OCI-LY1 (cell line): ENCODE data around the gene JPH3.

Experiments
- EZH2 ChIP-seq: fragments of 200-600 bp; sonication (generic), shearing (Covaris generic); IDR thresholded peaks from 2 replicates; pipeline ENCODE4 v1.8.0; 2017; ENCODE audit warnings: borderline replicate concordance, mixed run types, mild to moderate bottlenecking, antibody characterized with exemption, low read length, moderate library complexity, mixed read lengths
- TF ChIP-seq, protein P1 (sequence below): fragments of 200-600 bp; sonication (generic), shearing (Covaris generic); IDR thresholded peaks from 2 replicates; pipeline ENCODE4 v1.5.1; 2017; ENCODE audit warnings: mild to moderate bottlenecking, antibody characterized with exemption, low read length, moderate library complexity, mixed read lengths

DNA sequence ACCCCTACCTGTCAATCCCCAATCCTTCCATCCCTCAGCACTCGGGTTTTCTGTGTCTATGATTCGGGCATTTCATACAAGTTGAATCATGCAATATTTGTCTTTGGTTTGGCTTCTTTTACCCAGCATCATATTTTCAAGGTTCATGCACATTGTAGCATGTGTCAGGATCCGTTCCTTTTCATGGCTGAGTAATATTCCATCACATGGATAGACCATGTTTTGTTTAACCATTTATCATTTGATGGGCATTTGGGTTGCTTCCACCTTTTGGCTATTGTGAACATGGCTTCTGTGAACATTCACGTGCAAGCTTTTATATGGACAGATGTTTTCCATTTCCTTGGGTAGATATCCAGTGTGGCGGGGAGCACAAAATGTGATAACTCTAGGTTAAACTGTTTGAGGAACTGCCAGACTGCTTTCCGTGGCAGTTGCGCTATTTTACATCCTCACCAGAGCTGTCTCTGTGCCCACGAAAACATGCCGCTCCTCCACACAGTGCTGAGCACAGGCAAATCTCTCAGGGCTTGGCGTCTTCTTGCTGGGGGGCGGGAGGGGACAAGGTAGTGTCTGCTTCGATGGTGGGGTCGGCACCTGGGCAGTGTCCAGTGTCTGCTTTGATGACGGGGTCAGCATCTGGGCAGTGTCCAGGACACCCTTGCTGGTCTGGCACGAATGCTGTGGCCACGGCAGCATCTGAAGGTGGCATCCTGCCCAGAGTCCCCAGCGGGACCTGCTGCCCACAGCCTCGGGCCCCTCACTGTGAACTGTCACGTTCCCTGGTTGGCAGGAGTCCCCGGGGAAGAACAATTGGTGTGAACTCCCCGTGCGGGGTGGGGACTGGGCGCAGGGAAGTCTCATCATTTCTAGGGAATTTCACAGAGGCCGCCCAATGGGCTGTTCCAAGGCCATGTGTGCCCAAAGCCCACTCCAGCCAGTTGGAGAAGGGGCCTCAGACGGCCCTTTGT, 32.4 kb upstream of the JPH3 start:
- TF ChIP-seq, protein P1, sequence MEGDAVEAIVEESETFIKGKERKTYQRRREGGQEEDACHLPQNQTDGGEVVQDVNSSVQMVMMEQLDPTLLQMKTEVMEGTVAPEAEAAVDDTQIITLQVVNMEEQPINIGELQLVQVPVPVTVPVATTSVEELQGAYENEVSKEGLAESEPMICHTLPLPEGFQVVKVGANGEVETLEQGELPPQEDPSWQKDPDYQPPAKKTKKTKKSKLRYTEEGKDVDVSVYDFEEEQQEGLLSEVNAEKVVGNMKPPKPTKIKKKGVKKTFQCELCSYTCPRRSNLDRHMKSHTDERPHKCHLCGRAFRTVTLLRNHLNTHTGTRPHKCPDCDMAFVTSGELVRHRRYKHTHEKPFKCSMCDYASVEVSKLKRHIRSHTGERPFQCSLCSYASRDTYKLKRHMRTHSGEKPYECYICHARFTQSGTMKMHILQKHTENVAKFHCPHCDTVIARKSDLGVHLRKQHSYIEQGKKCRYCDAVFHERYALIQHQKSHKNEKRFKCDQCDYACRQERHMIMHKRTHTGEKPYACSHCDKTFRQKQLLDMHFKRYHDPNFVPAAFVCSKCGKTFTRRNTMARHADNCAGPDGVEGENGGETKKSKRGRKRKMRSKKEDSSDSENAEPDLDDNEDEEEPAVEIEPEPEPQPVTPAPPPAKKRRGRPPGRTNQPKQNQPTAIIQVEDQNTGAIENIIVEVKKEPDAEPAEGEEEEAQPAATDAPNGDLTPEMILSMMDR, result no peak
- no peak for TF ChIP-seq EZH2
